Measurements from ENCODE around the gene PLEKHH1.

GRCh38 chr14:67493092-67493717 lies 39.9 kb upstream of the PLEKHH1 start:
- TF ChIP-seq CTCF (IDR thresholded peaks at IDR 0.05) (no peak), POLR2A (IDR thresholded peaks at IDR 0.05) (no peak)
